Breast epithelium (tissue), 4 donors: Measurements from ENCODE around the gene CDX1. TPM values are rescaled to one million over a fixed set of nuclear protein-coding genes. Genes with fewer than 3 reads are reported as not detected.
A peak's percentile ranks its signal among the peaks of the same experiment; 100 is the strongest.

ENCODE experiments used
- DNase-seq, 2 donors: peaks; one replicate each; pipeline ENCODE4 v3.0.0-alpha.2; 2019; ENCODE audit warnings: low spot score in 2 of 2
- H3K27ac ChIP-seq, 2 donors: fragments of 200-600 bp; sonication (generic) in 1 of 2; one replicate each; pipeline ENCODE4 v1.5.1; 2016 to 2019; ENCODE audit warnings: mild to moderate bottlenecking in 1 of 2
- H3K27me3 ChIP-seq, 2 donors: fragments of 200-600 bp; sonication (generic) in 1 of 2; one replicate each; pipeline versions ENCODE4 v1.5.1 to v1.6.0; 2017 to 2019; ENCODE audit warnings: control low read depth in 1 of 2, mild to moderate bottlenecking in 1 of 2
- H3K36me3 ChIP-seq: fragments of 200-600 bp; one replicate; pipeline ENCODE4 v1.5.1; 2019
- H3K4me1 ChIP-seq, 2 donors: fragments of 200-600 bp; sonication (generic); one replicate each; pipeline ENCODE4 v1.5.1; 2016 to 2019; ENCODE audit warnings: control low read depth in 1 of 2
- H3K4me3 ChIP-seq, 3 donors: fragments of 200-600 bp; sonication (generic); 1 replicate in 2 of 3; 2 replicates in 1 of 3; pipeline ENCODE4 v1.5.1; 2016 to 2019; ENCODE audit warnings: mild to moderate bottlenecking in 3 of 3, moderate library complexity in 2 of 3
- H3K9me3 ChIP-seq, 2 donors: fragments of 200-600 bp; sonication (generic) in 1 of 2; one replicate each; pipeline ENCODE4 v1.5.1; 2016 to 2019; ENCODE audit warnings: control low read depth in 1 of 2
- CTCF ChIP-seq, 3 donors: fragments of 450-650 bp; IDR thresholded peaks; one replicate each; pipeline ENCODE4 v1.5.1; 2016 to 2017; ENCODE audit warnings: antibody characterized with exemption in 3 of 3, mild to moderate bottlenecking in 3 of 3, moderate library complexity in 3 of 3
- POLR2A ChIP-seq: fragments of 450-650 bp; IDR thresholded peaks from one replicate; pipeline ENCODE4 v1.6.1; 2016; ENCODE audit warnings: antibody characterized with exemption, mild to moderate bottlenecking, moderate library complexity
- POLR2AphosphoS5 ChIP-seq, 3 donors: sonication (generic); formaldehyde crosslinking; IDR thresholded peaks; one replicate each; pipeline ENCODE4 v1.6.1; 2017; ENCODE audit warnings: antibody characterized with exemption in 3 of 3
- intact Hi-C: fragments of 100-400 bp; cut with DNase I; formaldehyde crosslinking; loops from one replicate; pipeline ENCODE4 v1.15.1; 2023; ENCODE audit warnings: low total_unique reads
- total RNA-seq, 3 donors: library from RNA; depleted of rRNA; stranded (reverse); fragments of >200 nt; gene quantifications; one replicate each; pipeline ENCODE4 v1.1.0, GENCODE V29; 2016

The CDX1 gene
- total RNA-seq, 3 donors from 2014 or later, result 1.3 TPM; not detected in 2

- no peak for TF ChIP-seq POLR2AphosphoS5 (IDR thresholded peaks at IDR 0.05)
- TF ChIP-seq CTCF (IDR thresholded peaks at IDR 0.05), result no peak
- no peak for TF ChIP-seq POLR2A
- no peaks in the 10 kb centered on the region for H3K9me3 ChIP-seq
- peak overlapping the region; percentile 18 to 86 for H3K27ac ChIP-seq
- intact Hi-C loops, result no loop called here
- no peaks in the 10 kb centered on the region for H3K27me3 ChIP-seq
- no peaks in the 10 kb centered on the region for H3K36me3 ChIP-seq
- peaks cover 0 to 5% of the 10 kb centered on the region in 2 donors for H3K4me1 ChIP-seq
- no peak overlapping the region for H3K4me3 ChIP-seq
- no peak for DNase-seq
These were observed 35.1 kb upstream of the CDX1 start for GRCh38 chr5:150131461-150131860.

GRCh38 chr5:150131978-150132694 is 34.4 kb upstream of the CDX1 start:
- intact Hi-C loops, result no loop called here
- no peaks in the 10 kb centered on the region for H3K36me3 ChIP-seq
- TF ChIP-seq CTCF (IDR thresholded peaks at IDR 0.05) (no peak), POLR2A (no peak), POLR2AphosphoS5 (IDR thresholded peaks at IDR 0.05) (no peak)

GRCh38 chr5:150132740-150133139 is 33.8 kb upstream of the CDX1 start:
- Histone ChIP-seq H3K36me3 (no peaks in the 10 kb centered on the region), H3K27me3 (no peaks in the 10 kb centered on the region), H3K4me1 (peaks cover 0 to 12% of the 10 kb centered on the region in 2 donors), H3K27ac (peak overlapping the region in 1 of 2 donors; percentile 86), H3K9me3 (no peaks in the 10 kb centered on the region), H3K4me3 (peak overlapping the region in 1 of 3 donors; percentile 19)
- TF ChIP-seq POLR2A, result no peak
- TF ChIP-seq POLR2AphosphoS5 (IDR thresholded peaks at IDR 0.05), result no peak
- no peak for TF ChIP-seq CTCF (IDR thresholded peaks at IDR 0.05)
- DNase-seq, result no peak
- intact Hi-C loops, result no loop called here

More at GRCh38 chr5:150131978-150132694, 34.4 kb upstream of the CDX1 start:
- no peaks in the 10 kb centered on the region for H3K27me3 ChIP-seq
- no peaks in the 10 kb centered on the region for H3K9me3 ChIP-seq
- H3K27ac ChIP-seq, result peak overlapping the region; percentile 18 to 86
- peaks cover 0 to 6% of the 10 kb centered on the region in 2 donors for H3K4me1 ChIP-seq
- H3K4me3 ChIP-seq, result peak overlapping the region in 1 of 3 donors; percentile 19
- no peak for DNase-seq

- Histone ChIP-seq H3K4me3 (no peak overlapping the region), H3K27me3 (no peaks in the 10 kb centered on the region), H3K27ac (peak overlapping the region in 1 of 2 donors; percentile 86), H3K9me3 (no peaks in the 10 kb centered on the region), H3K36me3 (no peaks in the 10 kb centered on the region), H3K4me1 (peaks cover 7 to 15% of the 10 kb centered on the region in 2 donors)
- no peak for TF ChIP-seq POLR2A
- TF ChIP-seq CTCF (IDR thresholded peaks at IDR 0.05), result no peak
- TF ChIP-seq POLR2AphosphoS5 (IDR thresholded peaks at IDR 0.05), result no peak
- intact Hi-C loops, result no loop called here
- no peak for DNase-seq
These were observed 32.9 kb upstream of the CDX1 start for GRCh38 chr5:150133581-150134197.

- Histone ChIP-seq H3K4me3 (no peak overlapping the region), H3K9me3 (no peaks in the 10 kb centered on the region), H3K27ac (peak overlapping the region in 1 of 2 donors; percentile 86), H3K36me3 (no peaks in the 10 kb centered on the region), H3K27me3 (no peaks in the 10 kb centered on the region), H3K4me1 (peaks cover 11 to 15% of the 10 kb centered on the region in 2 donors)
- intact Hi-C loops, result no loop called here
- no peak for DNase-seq
- TF ChIP-seq CTCF (IDR thresholded peaks at IDR 0.05) (no peak), POLR2A (no peak), POLR2AphosphoS5 (IDR thresholded peaks at IDR 0.05) (no peak)
These were observed 32.4 kb upstream of the CDX1 start for GRCh38 chr5:150134198-150134588.
